Measurements from ENCODE around the gene BAHCC1.

BAHCC1 gene

GRCh38 chr17:81477173-81477572 lies 81.9 kb downstream of the BAHCC1 start:
- no peak for DNase-seq (ENCODE audit: low read depth in 1 of 2, low spot score in 1 of 2)

- no peak for DNase-seq (ENCODE audit: low read depth in 1 of 2, low spot score in 1 of 2)
Observed at GRCh38 chr17:81478119-81478518, 82.9 kb downstream of the BAHCC1 start.

GRCh38 chr17:81479175-81480071 lies 84.2 kb downstream of the BAHCC1 start:
- DNase-seq (ENCODE audit: low read depth in 1 of 2, low spot score in 1 of 2) = no peak

GRCh38 chr17:81480140-81481072 lies 85.1 kb downstream of the BAHCC1 start:
- DNase-seq (ENCODE audit: low read depth in 1 of 2, low spot score in 1 of 2) = no peak

- DNase-seq (ENCODE audit: low read depth in 1 of 2, low spot score in 1 of 2) = peak in 1 of 2 donors; percentile 53
Observed at GRCh38 chr17:81481073-81481799, 86.0 kb downstream of the BAHCC1 start.

GRCh38 chr17:81481815-81482505 lies 86.7 kb downstream of the BAHCC1 start:
- DNase-seq (ENCODE audit: low read depth in 1 of 2, low spot score in 1 of 2) = no peak

GRCh38 chr17:81482673-81483072 lies 87.4 kb downstream of the BAHCC1 start:
- no peak for DNase-seq (ENCODE audit: low read depth in 1 of 2, low spot score in 1 of 2)

GRCh38 chr17:81483085-81483861 lies 88.0 kb downstream of the BAHCC1 start:
- DNase-seq (ENCODE audit: low read depth in 1 of 2, low spot score in 1 of 2) = no peak

GRCh38 chr17:81483862-81484194 lies 88.6 kb downstream of the BAHCC1 start:
- no peak for DNase-seq (ENCODE audit: low read depth in 1 of 2, low spot score in 1 of 2)

- DNase-seq (ENCODE audit: low read depth in 1 of 2, low spot score in 1 of 2) = peak; percentile 82 to 90
Observed at GRCh38 chr17:81484195-81484979, 89.1 kb downstream of the BAHCC1 start.

- DNase-seq (ENCODE audit: low read depth in 1 of 2, low spot score in 1 of 2) = no peak
Observed at GRCh38 chr17:81486199-81486810, 91.0 kb downstream of the BAHCC1 start.

GRCh38 chr17:81487089-81487486 lies 91.8 kb downstream of the BAHCC1 start:
- no peak for DNase-seq (ENCODE audit: low read depth in 1 of 2, low spot score in 1 of 2)

- peak; percentile 63 to 81 for DNase-seq (ENCODE audit: low read depth in 1 of 2, low spot score in 1 of 2)
Observed at GRCh38 chr17:81487487-81488275, 92.4 kb downstream of the BAHCC1 start.

- DNase-seq (ENCODE audit: low read depth in 1 of 2, low spot score in 1 of 2) = no peak
Observed at GRCh38 chr17:81488276-81488860, 93.1 kb downstream of the BAHCC1 start.

GRCh38 chr17:81489012-81489997 lies 94.0 kb downstream of the BAHCC1 start:
- no peak for DNase-seq (ENCODE audit: low read depth in 1 of 2, low spot score in 1 of 2)
